Cerebellar nuclear complex (tissue), 1 donor: ENCODE results near the gene MRPL50.

ENCODE experiments used
- DNase-seq, 2 experiments: peaks; one replicate each; lab custom pipeline; 2025; lab: John Stamatoyannopoulos, UW

The MRPL50 gene

GRCh38 chr9:101375546-101375945 is 22.9 kb downstream of the MRPL50 start:
- no peak for DNase-seq

DNA sequence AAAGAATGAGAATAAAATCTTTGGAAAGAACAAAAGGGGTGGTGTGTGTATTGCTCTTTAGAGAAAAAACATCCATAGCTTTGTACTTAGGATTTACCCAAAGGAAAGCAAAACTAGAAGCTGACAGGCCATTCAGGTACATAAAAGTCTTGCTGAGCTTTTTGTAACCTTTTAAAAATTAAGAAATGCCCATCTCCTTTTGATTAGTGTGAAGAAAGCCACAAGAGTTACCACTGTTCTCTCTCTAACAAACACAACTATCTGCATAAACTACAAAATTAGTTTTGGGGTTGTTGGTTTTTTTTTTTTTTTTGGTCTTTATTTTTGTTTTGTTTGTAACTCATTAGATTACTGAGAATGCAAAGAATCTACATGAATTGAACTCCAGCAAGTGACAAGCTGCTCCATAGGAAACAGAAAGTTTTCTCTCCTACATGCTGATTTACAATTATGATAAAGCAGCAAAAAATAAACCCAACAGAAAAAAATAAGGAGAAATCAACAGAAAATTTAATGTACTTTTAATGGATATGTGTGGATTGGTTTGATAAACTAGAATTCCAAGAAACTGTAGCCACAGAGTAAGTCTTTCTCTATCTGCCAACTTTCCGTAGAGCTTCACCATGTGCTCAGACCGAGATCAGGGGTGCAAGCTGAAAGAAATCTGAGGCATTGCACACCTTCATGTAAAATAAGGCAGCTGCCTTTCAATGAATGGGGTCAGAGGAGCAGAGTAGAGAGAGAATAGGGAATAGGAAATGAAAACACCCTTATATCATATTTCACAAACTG is 25.9 kb downstream of the MRPL50 start:
- no peak for DNase-seq

GRCh38 chr9:101371813-101372212 is 26.6 kb downstream of the MRPL50 start:
- DNase-seq, result no peak

GRCh38 chr9:101369884-101370531 is 28.4 kb downstream of the MRPL50 start:
- DNase-seq, result no peak

- DNase-seq, result no peak
Observed at GRCh38 chr9:101369286-101369685, 29.1 kb downstream of the MRPL50 start.

DNA sequence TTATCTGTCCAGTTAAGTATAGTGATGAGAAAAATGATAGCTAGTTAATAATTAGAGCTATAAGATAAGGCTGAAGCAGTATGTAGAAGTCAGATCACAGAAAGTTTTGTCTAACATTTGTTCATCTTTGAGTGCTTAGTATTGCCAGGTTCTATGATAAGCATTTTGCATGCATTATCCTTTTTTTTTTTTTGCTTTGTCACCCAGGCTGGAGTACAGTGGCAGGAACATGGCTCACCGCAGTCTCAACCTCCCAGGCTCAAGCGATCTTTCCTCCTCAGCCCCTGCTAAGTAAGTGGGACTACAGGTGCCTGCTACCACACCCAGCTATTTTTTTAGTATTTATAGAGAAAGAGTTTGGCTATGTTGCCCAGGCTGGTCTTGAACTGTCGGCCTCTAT is 31.1 kb downstream of the MRPL50 start:
- DNase-seq, result no peak

DNA sequence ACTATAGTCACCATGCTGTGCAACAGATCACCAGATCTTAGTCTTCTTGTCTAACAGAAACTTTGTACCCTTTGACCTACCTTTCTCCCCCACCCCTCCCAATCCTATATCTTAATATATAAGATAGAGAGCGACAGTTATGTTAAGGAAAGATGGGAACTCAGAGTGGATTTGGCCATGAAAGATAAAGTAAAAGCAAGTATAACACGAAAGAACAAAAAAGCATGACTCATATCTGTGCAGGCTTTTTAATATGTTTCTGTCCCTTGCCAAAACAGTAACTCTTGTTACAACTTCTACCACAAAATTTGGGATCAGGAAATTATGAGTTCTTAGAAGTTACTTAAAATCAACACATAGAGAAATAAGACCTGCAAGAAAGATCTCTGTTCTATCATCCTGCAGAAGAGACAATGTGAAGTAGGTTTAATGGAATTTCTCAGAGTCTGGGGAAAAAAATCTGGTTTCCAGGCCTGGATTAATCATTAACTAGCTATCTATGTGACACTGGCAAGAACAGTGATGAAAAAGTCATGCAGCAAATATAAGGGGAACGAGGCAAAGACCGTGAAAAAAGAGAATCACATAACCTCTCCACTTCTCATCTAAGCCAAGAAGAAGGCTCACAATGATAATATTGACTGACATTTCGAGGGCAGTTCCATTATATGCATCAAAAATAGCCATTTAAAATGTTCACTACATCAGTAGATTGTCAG is 32.2 kb downstream of the MRPL50 start:
- no peak for DNase-seq

- no peak for DNase-seq
Observed at GRCh38 chr9:101365181-101365580, 33.2 kb downstream of the MRPL50 start.

GRCh38 chr9:101362450-101362849 is 36.0 kb downstream of the MRPL50 start:
- DNase-seq, result no peak

DNA sequence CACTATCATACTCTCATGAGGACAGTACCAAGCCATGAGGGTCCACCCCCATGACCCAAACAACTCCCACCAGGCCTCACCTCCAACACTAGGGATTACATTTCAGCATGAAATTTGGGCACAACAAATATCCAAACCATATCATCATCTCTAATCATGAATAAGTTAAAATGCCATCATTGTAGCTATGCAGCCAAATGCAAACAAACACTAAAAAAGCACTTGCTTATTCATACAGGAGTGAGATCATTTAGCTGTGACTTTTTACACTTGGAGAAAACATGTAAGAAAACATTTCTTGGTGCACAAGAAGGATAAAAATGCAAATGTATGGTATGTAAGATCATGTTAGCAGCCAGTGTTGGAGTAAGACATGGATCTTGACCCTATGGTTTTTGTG is 37.8 kb downstream of the MRPL50 start:
- DNase-seq, result no peak

DNA sequence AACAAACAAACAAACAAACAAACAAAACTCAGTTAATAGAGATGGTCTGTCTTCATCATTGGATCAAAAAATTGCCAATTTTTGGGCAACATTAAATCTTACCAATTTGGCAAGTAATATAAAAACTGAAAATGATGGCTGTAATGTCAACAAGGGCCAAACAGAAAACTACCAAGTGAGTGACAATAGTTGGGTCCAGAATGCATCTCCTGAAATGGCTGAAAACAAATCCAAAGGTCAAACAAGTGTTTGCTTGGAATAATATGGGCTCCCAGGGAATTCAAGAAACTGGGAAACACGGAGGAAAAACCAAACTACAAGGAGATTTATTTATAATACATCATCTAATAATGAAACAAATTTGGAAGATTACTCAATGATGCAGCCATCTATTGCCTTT is 38.7 kb downstream of the MRPL50 start:
- DNase-seq, result no peak

- no peak for DNase-seq
Observed at GRCh38 chr9:101356619-101357018, 41.8 kb downstream of the MRPL50 start.

DNA sequence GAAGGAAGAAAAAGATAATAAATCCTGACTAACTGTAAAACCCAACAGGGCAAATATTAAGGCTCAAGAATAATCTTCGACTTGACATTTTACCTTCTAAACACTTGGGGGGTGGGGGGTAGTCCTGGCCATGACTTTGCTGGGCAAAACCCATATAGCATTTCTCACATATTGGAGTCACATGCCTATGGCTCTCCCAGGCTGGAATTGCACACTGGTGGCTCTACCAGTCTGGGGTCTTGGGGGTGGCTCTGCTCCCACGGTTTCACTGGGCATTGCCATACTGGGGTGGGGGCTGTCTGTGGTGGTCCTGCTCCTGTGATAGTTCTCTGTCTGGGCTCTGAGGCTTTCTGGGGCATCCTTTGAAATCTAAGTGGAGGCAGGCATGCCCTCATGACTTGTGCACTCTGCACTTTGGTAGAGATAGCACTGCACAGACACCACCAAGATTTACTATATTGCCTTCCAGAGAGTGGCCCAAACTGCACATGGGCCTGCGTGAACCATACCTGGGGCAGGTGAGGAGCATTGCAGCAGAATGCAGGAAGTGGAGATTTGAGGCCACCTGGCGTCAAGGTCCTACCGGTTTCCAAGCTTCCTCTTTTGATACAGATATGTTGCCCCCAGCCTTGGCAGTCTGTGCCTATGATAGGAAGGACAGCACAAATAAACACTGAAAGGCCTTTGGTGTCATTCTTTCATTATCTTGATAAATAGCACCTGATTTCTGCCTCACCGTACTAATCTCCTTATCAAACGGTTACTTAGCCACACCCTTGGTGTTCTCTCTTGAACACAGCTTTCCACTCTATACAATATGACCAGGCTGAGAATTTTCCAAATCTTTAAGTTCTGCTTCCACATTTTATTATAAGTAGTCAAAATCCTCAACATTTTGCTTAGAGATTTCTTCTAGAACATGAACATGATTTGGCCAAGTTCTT is 43.4 kb downstream of the MRPL50 start:
- no peak for DNase-seq

DNA sequence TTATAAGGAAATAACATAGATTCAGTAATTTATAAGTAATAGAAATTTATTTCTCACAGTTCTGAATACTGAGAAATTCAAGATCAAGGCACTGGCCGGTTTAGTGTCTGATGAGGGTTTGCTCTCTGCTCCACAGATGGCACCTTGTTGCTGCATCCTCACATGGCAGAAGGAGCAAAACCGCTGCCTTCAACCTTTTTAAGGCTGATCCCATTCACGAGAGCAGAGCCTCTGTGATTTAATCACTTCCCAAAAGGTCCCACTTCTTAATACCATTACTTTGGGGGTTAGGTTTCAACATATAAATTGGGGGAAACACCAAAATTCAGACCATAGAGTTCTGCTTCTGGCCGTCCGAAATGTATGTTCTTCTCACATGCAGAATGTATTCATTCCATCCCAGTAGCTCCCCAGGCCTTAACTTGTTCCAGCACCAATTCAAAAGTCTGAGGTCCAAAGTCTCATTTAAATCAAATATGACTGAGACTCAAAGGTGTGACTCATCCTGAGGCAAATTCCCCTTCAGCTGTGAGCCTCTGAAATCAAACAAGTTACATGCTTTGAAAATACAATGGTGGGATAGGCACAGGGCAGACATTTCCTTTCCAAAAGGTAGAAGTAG is 44.2 kb downstream of the MRPL50 start:
- DNase-seq, result no peak

DNA sequence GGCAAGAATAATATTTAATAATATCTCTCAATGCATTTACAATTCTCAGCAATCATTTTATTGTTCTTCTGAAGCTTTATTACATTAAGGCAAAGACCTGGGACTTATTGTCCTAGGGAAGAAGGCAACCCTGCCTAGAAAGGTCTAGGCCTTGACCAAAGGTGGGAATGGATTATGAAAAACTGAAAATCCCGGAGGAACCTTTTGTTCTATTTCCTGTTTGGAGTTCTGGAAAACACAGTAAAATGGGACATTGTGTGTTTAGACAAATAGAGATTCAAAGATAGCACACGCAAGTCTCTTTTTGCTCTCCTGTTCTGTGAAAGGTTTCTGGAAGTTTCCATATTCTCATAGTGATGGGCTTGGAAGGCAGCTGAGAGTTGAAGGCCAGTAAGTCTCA is 44.7 kb downstream of the MRPL50 start:
- no peak for DNase-seq

DNA sequence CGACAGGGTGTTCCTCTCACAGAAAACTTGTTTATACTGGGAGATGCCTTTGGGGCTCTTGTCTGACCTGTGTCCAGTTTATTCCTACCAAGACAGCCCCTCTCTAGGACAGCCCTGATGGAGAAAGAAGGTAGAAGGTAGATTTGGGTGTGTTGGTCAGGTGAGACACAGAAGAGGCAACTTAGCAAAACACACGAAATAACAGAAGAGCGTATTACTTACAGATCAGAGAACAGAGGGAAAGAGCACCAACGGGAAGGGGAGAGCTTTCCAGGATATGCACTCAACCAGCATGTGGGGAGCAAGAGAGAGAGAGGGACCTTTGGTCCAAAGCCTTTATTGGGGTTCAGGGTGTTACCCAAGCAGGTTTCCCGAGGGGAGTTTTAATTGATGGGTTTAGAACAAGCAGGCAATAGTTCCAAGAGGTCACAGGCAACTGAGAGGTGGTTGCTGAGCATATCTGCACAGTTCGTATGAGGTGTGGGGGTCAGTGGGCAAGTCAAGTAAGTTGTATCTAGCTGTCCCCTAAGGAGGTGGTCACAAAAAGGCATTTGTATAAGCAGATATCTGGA is 45.4 kb downstream of the MRPL50 start:
- no peak for DNase-seq

- DNase-seq, result no peak
Observed at GRCh38 chr9:101350285-101350684, 48.1 kb downstream of the MRPL50 start.

- no peak for DNase-seq
Observed at GRCh38 chr9:101342595-101342994, 55.8 kb downstream of the MRPL50 start.

DNA sequence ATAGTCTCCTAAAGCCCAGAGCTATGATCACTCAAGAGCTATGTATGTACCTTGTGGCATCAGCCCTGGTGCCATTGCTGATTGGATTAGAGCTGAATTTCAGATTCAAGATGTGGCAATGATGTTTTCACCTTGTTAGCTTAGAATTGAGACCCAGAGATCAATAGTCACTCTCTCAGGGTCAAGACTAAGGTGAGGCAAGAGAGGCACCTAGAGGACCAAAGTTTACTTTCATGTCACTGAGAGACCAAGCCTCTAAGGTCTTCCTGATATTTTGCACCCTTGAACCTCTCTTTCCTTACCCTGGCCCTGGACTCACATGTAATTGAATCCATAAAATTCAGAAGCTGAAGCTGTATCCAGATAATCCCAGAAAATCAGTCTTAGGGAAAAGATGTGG is 56.5 kb downstream of the MRPL50 start:
- DNase-seq, result no peak
